HG03521 (cell line): ENCODE data around the gene COQ10B.
"Not testable (repeated sequence)": the region's sequence is repeated elsewhere in the genome, so short reads cannot be mapped to it uniquely, and the experiment has no call there.

ENCODE experiments used
- ATAC-seq: cut with Tn5 transposase; IDR thresholded peaks from one replicate; pipeline ENCODE4 v1.9.1; 2021; ENCODE audit warnings: mild to moderate bottlenecking, moderate library complexity; ENCODE audit not compliant: unreplicated experiment

COQ10B gene

DNA sequence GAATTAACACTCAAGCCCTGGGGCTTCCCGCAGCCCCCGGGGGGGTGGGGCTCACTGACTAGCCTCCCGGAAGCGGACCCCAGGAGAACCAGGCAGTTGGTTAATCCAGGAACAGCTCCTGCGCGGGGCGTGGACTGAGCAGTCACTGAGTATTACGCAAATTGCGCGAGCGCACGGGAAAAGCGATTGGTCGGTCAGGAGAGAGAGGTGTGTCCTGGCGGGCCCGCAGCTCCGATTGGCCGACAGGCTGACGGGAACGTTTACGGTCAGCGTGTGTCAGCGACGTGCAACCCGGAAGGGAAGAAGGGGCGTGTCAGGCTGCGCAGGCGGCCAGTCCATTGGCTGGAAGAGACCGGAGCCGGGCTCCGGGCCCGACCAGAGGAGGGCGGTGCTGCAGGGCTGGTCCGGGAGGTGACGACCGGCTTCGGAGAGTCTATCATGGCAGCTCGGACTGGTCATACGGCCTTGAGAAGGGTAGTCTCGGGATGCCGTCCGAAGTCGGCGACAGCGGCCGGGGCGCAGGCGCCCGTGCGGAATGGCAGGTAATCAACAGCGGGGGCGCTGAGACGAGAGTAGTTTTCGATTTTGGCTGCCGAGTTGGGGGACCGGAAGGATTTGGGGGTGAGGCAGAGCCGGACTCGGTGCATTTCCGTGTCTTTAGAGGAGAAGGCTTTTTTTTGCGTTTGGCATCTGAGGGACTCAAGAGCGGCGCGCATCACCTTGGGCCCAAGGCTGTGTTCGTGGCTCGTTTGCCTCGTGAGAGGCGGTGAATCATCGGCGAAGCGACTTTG lies at the start of gene COQ10B:
TSS of gene COQ10B (plus strand) at position 430 of the 791 bp plus-strand sequence. CDS start at position 439, 9 bp downstream.
- ATAC-seq, result peak; percentile 92

DNA sequence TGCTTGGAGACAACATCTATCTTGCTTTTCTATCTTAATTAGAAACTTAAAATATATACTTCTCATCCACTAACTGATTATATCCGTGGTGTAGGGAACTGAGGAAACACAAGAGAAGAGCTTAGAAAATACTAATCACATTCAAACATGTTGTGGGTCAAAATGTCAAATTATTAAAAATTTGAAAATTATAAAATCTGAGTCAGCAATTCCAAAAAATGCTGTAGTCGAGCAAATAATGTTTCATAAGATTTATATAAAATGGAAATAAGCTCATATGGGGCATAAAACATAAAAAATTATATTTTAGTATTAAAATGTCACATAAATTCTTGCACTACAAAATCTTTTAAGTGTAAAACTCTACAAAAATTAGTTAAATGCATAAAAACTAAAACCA lies 47.8 kb upstream of the COQ10B start:
- no peak for ATAC-seq

DNA sequence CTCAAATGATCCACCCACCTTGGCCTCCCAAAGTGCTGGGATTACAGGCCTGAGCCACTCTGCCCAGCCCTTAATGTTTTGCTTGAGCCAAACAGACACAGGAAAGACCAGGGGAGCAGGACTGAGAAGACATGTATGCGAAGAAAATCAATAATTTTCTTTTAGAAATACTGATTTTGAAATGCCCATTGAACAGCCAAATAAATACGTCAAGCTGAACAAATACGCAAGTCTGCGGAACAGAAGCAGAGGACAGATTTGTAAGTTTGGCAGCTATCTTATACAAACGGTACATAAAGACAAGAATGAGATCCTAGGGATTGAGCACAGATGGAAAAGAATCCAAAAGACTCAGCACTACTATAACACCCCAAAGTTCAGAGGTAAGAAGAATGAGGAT lies 39.3 kb upstream of the COQ10B start:
- no peak for ATAC-seq

DNA sequence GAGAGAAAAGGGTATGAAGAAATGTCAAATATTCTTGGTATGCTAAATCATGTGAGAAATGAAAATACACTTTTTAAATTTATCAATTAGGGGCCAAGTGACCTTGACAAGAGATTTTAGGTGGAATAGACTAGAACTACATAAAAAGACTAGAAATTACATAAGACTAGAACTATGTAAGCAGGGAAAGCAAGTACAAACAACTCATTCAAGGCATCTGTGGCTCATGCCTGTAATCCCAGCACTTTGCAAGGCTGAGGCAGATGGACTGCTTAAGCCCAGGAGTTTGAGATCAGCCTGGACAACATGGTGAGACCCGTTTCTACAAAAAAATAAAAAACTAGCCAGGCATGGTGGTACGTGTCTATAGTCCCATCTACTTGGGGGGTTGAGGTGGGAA lies 38.8 kb upstream of the COQ10B start:
- no peak for ATAC-seq

DNA sequence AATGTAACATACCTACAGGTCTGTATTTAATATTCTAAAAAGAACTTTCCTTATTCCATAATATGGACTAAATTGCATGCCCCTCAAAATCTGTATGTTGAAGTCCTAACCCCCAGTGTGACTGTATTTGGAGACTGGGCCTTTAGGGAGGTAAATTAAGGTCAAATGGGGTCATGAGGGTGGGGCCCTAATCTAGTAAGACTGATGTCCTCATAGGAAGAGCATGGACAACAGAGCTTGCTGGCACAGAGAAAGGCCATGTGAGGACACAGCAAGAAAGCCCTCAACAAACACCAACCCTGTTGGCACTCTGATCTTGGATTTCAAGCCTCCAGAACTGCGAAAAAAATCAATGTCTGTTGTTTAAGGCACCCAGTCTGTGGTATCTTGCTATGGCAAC lies 37.1 kb upstream of the COQ10B start:
- no peak for ATAC-seq

DNA sequence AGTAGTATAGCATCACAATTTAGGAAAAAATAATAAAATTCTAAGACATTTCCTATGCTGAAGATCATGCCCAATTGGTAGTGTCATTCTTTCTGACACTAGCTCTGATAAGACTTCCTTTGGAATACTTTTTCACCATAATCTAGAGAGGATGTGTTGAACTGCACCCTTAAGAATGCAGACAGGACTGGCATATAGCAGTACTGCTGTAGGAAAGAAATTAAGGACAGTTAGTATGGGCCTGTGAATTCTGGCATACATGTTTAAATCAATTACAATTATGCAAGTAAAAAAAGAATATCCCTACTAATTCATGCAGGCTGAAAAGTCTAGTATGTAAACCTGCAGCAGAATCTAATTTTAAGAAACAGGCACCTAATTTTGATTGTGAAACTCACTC lies 33.9 kb upstream of the COQ10B start:
- no peak for ATAC-seq

DNA sequence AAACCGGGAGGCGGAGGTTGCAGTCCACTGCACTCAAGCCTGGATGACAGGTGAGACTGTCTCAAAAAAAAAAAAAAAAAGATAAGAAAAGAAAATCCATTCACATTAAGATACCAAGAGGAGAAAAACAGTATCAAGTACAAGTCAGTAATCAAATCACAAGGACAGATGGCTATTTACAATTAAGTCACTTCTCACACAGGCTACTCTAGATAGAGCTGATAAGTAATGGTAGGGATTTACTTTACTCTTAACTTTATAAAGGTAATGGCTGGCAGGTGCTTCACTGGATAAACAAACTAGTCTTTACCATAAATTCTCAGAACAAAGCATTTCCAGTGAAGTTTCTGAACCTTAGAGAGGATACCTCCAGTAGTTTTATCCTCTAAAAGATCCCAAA lies 30.0 kb upstream of the COQ10B start:
- ATAC-seq, result no peak

DNA sequence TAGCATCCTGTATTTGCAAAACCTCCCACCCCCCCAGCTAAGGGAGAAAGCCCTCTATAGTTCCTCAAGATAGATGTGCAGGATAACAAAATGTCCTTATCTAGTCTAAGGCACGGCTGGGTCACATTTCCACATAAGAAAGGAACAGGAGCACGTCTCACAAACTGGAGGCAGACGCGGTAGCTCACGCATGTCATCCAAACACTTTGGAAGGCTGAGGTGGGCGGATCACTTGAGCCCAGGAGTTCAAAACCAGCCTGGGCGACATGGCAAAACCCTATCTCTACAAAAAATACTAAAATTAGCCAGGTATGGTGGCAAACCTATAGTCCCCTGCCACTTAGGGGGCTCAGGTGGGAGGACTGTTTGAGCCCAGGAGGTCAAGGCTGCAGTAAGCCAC lies 27.8 kb upstream of the COQ10B start:
- ATAC-seq, result no peak

DNA sequence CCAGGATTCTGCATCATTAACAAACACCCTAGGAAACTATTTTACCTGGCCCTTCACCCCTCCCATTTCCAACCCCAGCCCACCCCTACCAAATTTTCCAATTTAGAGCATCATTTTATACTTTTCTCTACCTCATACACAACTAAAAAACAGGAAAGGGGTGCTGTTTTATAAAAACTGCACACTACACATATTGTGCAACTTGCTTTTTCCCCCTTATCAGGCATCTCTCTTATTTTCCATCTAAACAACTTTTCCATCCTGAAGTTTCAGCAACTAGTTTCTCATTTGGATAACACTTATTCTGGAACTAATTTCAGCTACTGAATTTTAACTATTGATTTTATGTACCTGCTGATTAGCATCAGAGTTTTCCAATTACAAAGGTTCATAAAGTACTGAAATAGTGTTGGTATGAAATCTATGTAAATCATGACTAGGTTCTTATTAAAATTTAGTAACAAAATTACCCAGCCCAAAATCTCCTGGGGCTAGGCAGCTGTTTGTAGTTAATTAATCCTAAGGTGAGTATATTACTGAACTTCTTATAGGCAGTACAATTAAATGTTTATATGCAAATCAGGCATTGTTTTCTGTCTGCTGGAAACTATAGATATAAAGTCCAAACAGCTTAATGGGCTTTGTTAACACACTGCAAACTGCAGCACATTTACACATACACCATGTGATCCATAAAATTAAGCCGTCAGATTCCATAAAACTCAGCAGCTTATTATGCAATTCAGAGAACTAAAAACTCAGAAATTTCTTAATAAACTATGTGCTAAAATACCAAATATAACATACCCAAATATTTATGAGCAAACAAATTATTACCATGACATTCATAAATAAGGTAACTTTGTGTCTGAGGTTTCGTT lies 26.4 kb upstream of the COQ10B start:
- ATAC-seq, result no peak

DNA sequence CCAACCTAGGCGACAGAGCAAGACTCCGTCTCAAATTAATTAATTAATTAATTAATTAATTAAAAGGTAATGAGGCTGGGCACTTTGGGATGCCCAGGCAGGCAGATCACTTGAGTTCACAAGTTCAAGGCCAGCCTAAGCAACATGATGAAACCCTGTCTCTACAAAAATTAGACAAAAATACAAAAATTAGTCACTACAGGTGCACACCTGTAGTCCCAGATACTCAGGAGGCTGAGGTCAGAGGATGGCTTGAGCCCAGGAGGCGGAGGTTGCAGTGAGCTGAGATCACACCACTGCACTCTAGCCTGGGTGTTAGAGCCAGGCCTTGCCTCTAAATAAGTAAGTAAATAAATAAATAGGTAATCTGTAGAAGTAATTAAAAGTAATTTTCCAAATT lies 25.4 kb upstream of the COQ10B start:
- ATAC-seq, result no peak

DNA sequence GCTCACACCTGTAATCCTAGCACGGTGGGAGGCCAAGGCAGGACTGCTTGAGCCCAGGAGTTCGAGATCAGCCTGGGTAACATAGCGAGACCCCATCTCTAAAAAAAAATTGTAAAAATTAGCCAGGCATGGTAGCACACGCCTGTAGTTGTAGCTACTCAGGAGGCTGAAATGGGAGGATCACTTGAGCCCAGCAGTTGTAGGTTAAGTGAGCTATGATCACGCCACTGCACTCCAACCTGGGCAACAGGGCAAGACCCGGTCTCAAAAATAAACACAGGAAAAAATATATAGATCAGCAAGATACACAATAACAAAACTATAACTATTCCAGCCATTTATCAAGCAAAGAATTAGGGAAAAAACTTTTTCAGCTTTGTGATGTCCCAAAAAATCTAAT lies 21.5 kb upstream of the COQ10B start:
- no peak for ATAC-seq

DNA sequence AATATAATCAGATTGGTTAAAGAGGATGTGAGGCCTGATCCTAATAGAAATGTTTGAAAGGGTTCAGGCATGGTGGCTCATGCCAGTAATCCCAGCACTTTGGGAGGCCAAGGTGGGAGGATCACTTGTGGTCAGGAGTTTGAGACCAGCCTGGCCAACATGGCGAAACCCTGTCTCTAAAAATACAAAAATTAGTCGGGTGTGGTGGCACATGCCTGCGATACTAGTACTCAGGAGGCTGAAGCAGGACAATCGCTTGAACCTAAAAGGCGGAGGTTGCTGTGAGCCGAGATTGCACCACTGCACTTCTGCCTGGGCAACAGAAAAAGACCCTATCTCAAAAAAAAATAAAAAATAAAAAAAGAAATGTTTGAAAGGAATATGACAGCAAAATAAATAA lies 20.8 kb upstream of the COQ10B start:
- ATAC-seq, result not testable (repeated sequence)

DNA sequence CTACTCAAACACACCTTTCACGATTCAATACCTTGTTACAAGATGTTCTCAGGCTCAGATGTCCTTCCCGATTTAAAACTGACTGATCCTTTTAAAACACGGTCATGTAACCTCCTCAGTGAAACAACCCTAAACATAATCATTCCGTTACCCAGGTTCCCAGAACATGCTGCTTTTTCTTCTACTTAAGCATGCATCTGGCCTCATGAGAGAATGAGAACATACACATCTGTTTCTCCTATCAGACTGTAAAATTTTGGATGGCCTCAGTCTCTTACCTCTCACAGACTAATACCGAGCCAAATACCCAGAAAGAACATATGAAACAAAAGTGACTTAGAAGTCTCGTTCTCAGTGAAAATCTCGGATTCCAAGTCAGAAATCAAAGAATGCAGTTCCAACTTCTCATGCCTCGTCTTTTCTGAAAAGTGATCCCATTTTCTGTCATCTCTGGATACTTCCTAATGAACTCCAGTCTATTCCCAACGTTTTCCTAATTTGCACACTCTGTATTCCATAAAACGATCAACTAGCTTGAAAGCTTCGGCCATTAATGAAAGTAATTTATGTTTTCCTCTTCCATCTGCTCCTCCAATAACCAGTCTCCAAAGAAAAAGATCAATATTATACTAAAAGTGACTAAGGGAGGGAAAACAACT lies 19.4 kb upstream of the COQ10B start:
- no peak for ATAC-seq

DNA sequence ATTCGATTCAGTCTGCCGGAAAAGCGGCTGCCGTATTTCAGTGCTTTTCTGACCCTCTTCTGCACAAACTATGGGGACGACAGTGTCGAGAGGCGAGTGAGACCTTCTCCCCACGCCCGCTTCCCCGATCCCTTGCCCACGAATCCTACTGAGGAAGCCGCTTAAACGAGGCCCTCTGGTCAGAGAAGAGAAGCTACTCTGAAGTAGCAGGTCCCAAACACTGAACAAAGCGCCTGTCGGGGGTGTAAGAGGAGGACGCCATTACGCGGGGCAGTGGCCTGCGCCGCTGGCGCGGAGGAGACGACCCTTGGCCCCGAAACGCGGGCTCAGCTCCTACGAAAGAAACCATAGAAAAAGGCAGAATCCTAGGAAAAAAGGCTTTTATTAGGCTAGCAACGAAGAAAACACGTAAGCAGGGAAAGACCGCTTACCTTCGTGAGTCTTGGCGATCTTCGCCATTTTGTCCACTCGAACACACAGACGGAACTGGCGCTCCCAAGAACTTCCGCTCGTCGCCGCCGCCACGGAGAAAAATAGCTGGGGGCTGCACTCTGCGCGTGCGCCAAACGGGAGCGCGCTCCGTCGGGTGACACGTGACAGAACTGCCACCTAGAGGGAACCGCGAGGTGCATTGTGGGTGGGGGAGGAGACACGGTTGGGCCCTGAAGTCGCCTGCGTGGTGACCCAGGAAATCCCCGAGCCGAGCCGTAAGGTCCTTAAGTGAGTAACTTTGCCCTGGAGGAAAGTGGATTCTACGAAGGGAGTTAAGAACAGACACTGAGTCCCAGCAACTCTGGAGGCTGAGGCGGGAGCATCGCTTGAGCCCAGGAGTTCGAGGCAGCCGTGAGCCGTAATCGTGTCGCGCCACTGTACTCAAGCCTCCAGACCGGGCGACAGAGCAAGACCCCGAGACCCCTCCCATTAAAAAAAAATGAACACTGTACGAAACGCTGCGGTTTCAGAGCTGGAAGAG lies 18.5 kb upstream of the COQ10B start, which contains the start of gene SF3B1:
TSS of gene SF3B1 (minus strand) at position 488 of the 973 bp plus-strand sequence. CDS start at position 459, 29 bp downstream.
- ATAC-seq, result peak; percentile 93

DNA sequence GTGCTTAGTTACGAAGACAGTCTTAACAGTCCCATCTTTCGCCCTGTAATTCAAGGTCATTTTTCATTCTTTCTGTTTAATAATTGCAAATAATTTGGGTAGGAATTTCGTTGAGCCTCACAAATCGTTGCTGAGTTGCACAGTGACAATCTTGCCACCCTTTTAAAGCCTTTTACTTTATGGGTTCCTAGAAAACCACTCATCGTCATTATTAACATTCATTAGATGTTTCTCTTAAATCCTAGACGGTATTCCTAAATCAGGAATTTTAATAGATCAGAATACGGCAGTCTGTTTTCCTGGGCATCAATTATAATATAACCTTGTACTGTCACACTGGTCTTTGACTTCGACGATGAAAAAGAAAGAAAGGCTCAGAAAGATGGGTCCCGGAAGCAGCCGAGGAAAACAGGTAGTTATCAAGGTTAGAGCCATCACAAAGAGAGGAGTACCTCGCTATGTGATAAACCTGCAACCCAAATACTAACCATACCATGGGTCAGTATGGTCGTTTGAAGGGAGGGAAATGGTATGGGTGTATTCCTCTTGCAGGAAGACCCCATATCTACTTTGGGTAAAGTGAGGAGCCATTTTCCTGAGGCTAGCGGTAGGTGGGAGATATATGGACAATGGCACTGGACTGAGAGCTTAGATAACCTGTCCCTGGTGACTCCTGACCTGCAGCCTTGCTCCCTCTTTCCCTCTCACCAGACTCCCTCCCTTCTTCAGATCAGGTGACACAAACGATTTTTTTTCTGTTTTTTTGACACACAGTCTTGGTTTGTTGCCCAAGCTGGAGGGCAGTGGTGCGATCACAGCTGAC lies 17.5 kb upstream of the COQ10B start:
- no peak for ATAC-seq

DNA sequence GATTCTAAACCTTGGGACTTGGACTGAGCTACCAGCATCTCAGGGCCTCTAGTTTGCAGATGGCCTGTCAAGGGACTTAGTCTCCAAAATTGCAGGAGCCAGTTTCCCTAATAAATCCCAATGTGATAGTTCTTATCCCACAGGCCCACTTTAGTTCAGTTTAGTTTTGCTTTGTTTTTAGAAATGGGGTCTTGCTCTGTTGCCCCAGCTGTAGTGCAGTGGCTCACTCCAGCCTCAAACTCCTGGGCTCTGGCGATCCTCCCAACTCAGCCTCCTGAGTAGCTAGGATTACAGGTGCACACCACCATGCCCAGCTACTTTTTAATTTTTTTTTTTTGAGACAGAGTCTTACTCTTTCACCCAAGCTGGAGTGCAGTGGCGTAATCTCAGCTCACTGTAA lies 16.0 kb upstream of the COQ10B start:
- no peak for ATAC-seq

DNA sequence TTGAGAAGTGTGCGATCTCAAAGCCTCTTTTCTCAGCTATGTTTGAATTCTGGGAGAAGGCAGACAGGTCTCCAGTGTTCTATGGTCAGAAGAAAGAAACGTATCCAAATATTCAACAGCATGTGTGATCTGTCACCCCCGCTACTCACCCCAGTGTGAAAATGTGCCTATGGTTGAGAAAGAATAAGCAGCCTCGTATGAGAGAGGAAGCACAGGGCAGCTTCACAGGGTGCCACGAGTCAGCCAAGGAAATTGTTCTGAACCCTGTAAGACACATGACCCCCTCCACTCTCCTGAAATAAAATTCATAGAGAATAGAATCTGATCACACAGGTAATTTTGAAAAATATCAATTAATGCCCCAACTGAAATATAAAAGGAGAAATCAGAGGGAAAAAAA lies 10.5 kb upstream of the COQ10B start:
- ATAC-seq, result no peak

DNA sequence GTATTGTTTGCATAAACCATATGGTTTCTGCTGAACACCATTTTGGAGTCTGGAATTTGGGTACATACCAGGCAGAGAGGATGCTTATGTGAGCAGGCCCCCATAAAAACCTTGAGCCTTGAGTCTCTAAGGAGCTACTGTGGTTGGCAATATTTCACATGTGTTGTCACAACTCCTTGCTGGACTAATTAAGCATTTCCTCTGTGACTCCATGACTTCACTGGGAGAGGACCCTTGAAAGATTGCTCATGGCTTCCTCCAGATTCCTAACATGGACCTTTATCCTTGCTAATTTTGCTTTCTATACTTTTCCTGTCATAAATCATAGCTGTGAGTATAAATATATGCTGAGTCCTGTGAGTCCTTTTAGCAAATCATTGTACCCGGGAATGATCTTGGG lies 7.6 kb upstream of the COQ10B start:
- ATAC-seq, result no peak

DNA sequence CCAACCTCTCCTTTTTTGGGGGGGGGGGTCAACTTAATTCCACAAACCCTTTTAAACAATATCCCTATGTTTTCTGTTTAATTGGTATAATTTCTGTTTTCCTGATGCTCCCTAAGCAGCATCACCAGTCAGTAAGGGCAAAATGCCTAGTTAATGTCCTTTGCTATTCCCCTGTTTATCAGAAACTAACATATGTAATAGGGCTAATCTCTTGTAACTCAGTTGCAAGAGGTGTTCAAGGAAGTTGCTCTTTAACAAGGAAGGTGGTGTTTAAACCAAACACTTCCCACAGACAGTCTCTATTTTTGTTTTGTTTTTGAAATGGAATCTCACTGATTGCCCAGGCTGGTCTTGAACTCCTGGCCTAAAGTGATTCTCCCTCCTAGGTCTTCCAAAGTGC lies 6.5 kb upstream of the COQ10B start:
- no peak for ATAC-seq
